DMS79 (cell line): ENCODE data around the gene MCF2L.
"Not testable (repeated sequence)": the region's sequence is repeated elsewhere in the genome, so short reads cannot be mapped to it uniquely, and the experiment has no call there.

Experiments
- DNase-seq: peaks from one replicate; lab custom pipeline; 2025; lab: John Stamatoyannopoulos, UW

MCF2L gene

GRCh38 chr13:113066142-113066455 lies 97.1 kb downstream of the MCF2L start:
- no peak for DNase-seq

- no peak for DNase-seq
Measured at GRCh38 chr13:113066746-113067145, 97.7 kb downstream of the MCF2L start.

- DNase-seq: no peak
Measured at GRCh38 chr13:113069861-113070805, 101.1 kb downstream of the MCF2L start.

DNA sequence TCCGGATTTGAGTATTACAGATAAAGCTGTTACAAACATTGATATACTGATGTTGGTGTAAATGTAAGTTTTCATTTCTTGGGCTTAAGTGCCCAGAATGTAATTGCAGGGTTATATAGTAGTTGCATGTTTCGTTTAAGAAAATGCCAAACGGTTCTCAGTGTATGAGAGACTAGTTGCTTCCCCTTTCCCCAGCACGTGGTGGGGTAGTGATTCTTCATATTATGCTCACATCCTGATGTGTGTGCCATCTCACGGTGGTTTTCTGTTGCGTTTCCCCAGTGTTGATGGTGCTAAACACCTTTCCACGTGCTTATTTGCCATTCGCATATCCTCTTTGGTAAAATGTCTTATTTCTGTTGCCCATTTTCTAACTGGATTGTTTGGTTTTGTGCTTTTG lies 101.8 kb downstream of the MCF2L start:
- DNase-seq: no peak

- DNase-seq: no peak
Measured at GRCh38 chr13:113072376-113072775, 103.4 kb downstream of the MCF2L start.

GRCh38 chr13:113073942-113074341 lies 104.9 kb downstream of the MCF2L start:
- DNase-seq: no peak

DNA sequence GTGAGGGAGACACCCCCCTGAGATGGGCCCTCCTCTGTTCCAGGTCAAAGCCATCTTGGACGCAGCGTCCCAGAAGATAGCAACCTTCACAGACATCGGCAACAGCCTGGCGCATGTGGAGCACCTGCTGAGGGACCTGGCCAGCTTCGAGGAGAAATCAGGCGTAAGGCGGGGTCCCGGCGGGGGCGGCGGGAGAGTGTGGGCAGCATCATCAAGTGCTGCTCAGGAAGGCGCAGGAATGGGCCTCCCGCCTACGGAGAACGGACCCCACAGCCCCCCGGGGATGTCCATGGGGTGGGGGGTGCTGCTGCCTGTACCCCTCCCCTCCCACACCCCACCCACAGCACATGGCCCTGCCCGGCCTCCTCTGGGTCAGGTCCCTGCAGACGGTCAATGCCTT lies 105.4 kb downstream of the MCF2L start:
- no peak for DNase-seq

GRCh38 chr13:113074876-113075275 lies 105.9 kb downstream of the MCF2L start:
- no peak for DNase-seq

GRCh38 chr13:113075711-113076110 lies 106.7 kb downstream of the MCF2L start:
- no peak for DNase-seq

DNA sequence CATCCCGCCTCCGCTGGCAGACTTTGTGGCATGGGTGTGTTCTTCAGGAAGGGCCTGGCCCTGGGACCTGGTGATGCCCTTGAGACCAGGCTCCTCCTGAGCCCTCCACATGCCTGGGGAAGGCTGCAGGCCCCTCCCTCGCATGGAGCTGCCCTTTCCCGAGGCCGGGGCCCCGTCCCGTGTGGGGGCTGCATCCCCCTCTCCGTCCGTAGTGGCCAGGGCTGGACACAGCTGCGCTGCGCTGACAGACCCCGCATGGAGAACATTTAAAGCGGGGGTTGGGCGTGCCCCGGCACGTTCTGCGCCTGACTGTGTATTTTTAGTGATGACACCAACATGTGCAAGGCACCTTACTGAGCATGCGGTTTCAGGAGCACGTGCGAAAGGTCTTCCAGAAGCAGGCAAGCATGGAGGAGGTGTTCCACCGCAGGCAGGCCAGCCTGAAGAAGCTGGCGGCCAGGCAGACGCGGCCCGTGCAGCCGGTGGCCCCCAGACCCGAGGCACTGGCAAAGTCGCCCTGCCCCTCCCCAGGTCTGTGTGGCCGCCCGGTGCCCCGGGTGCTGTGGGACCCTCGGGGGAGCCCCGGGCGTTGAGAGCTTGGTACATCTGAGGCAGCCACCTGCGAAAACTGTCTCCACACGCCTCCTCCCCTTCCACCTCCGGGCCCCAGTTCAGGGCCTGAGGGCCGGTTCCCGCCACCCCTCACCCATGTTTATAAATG lies 107.8 kb downstream of the MCF2L start:
- no peak for DNase-seq

- no peak for DNase-seq
Measured at GRCh38 chr13:113077566-113077952, 108.5 kb downstream of the MCF2L start.

- DNase-seq: peak; percentile 87
Measured at GRCh38 chr13:113077953-113078901, 109.2 kb downstream of the MCF2L start.

- DNase-seq: peak; percentile 94
Measured at GRCh38 chr13:113078902-113079780, 110.1 kb downstream of the MCF2L start.

DNA sequence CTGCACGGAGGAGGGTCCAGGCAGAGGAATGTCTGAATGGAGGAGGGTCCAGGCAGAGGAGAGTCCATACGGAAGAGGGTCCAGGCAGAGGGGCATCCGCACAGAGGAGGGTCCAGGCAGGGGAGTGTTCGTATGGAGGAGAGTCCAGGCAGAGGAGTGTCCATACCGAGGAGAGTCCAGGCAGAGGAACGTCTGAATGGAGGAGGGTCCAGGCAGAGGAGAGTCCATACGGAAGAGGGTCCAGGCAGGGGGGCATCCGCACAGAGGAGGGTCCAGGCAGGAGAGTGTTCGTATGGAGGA lies 110.7 kb downstream of the MCF2L start:
- not testable (repeated sequence) for DNase-seq

GRCh38 chr13:113080361-113080831 lies 111.4 kb downstream of the MCF2L start:
- DNase-seq: no peak

GRCh38 chr13:113080901-113081521 lies 112.0 kb downstream of the MCF2L start:
- no peak for DNase-seq

- DNase-seq: no peak
Measured at GRCh38 chr13:113082198-113083021, 113.4 kb downstream of the MCF2L start.

DNA sequence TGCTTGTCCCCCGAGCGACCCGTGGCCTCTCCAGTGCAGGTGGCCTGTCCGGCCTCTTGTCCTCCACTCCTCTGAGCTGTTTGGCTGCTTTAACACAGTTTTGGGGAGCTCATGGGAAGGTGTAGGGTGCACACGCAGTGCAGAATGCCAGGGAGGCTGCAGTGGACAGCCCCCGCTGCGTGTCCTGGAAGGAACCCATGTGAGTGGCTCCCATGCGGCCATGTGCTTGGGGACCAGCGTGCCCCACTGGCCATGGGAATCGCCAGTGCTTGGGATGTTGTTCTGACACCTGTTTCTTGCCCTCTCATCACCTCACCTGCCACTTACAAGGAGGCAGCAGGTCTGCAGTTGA lies 114.0 kb downstream of the MCF2L start:
- no peak for DNase-seq

- DNase-seq: peak; percentile 100
Measured at GRCh38 chr13:113083402-113084061, 114.5 kb downstream of the MCF2L start.
